Measurements from ENCODE around the gene AUNIP.
A peak's percentile ranks its signal among the peaks of the same experiment; 100 is the strongest.

The AUNIP gene

GRCh38 chr1:25786887-25787759 is 72.1 kb downstream of the AUNIP start:
- DNase-seq, result peak; percentile 45

- no peak for DNase-seq
Observed at GRCh38 chr1:25785333-25786067, 73.8 kb downstream of the AUNIP start.

GRCh38 chr1:25784575-25785051 is 74.6 kb downstream of the AUNIP start:
- DNase-seq, result no peak

Data from fibroblast of upper back skin (primary cell).